ENCODE data around the gene MYMX.

MYMX gene

DNA sequence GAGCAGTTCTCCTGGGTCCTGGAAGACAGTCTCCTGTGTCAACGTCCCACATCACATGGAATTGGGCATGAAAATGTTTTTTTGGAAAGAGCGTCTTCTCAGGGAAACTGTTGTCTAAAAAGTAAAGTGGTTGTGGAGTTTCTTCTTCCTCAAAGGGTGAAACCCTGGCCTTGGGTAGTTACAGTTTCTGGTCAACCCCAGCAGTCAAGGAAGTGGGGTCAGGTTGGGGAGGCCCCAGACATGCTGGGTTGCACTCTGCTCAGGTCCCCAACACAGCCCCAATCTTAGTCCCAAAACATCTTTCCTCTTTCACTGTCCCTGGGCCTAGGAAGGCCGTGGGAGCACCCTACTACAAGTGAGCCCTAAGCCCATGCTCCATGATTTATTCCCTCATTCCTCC is 49.6 kb downstream of the MYMX start:
- DNase-seq (ENCODE audit: low read depth, low spot score), result no peak
- ChIA-PET CTCF (interaction anchor here (0.6 to 9.1 kb wide), 16 partner anchors 10 to 154 kb away, joined by 3 to 234 read pairs (median 12); partner anchors contain the start of genes AARS2, SLC35B2 and SPATS1), POLR2A (no interaction called here)
- H3K4me3 ChIP-seq (ENCODE audit: low read depth, low read length), result no peak overlapping the region
- TF ChIP-seq, protein P1, sequence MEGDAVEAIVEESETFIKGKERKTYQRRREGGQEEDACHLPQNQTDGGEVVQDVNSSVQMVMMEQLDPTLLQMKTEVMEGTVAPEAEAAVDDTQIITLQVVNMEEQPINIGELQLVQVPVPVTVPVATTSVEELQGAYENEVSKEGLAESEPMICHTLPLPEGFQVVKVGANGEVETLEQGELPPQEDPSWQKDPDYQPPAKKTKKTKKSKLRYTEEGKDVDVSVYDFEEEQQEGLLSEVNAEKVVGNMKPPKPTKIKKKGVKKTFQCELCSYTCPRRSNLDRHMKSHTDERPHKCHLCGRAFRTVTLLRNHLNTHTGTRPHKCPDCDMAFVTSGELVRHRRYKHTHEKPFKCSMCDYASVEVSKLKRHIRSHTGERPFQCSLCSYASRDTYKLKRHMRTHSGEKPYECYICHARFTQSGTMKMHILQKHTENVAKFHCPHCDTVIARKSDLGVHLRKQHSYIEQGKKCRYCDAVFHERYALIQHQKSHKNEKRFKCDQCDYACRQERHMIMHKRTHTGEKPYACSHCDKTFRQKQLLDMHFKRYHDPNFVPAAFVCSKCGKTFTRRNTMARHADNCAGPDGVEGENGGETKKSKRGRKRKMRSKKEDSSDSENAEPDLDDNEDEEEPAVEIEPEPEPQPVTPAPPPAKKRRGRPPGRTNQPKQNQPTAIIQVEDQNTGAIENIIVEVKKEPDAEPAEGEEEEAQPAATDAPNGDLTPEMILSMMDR (IDR thresholded peaks at IDR 0.05; ENCODE audit: insufficient read depth, low read length, missing control alignments), result no peak

DNA sequence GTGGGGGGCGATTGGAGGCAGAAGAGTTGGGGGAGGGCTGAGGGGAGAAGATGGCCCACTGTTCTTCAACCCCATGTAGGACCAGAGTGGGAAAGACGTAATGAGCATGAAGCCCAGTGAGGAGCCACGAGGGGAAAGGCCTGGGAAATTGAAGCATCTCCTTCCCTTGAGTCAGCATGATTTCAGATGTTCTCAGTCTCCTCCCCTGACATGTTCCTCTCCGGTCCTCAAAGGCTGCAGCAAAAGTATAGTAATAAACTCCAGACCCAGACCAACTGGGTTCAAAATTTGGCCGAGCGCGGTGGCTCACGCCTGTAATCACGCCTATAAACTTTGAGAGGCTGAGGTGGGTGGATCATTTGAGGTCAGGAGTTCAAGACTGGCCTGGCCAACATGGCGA is 50.5 kb downstream of the MYMX start:
- no peak overlapping the region for H3K4me3 ChIP-seq (ENCODE audit: low read depth, low read length)
- POLR2A ChIA-PET, result no interaction called here
- CTCF ChIA-PET, result interaction anchor here (0.6 to 9.1 kb wide), 22 partner anchors 10 to 1375 kb away, joined by 3 to 234 read pairs (median 8); partner anchors contain the start of genes AARS2, SLC35B2 and SPATS1
- DNase-seq (ENCODE audit: low read depth, low spot score), result no peak
- TF ChIP-seq, protein P1 (IDR thresholded peaks at IDR 0.05; ENCODE audit: insufficient read depth, low read length, missing control alignments), result no peak

All from AG04449 (cell line).